ENCODE measurements around the gene CCL19.

- TF ChIP-seq POLR2AphosphoS5 (IDR thresholded peaks at IDR 0.05; ENCODE audit: low read depth) (no peak), CTCF (conservative IDR thresholded peaks at IDR 0.05; ENCODE audit: low read depth in 2 of 2) (no peak), CREB1 (CRISPR knock-in tag; IDR thresholded peaks at IDR 0.05; ENCODE audit: low read depth) (no peak), EZH2 (IDR thresholded peaks at IDR 0.05; ENCODE audit: low read depth, unreplicated experiment) (no peak)
- TF ChIP-seq, protein P1, sequence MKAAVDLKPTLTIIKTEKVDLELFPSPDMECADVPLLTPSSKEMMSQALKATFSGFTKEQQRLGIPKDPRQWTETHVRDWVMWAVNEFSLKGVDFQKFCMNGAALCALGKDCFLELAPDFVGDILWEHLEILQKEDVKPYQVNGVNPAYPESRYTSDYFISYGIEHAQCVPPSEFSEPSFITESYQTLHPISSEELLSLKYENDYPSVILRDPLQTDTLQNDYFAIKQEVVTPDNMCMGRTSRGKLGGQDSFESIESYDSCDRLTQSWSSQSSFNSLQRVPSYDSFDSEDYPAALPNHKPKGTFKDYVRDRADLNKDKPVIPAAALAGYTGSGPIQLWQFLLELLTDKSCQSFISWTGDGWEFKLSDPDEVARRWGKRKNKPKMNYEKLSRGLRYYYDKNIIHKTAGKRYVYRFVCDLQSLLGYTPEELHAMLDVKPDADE (IDR thresholded peaks at IDR 0.05), result no peak
- TF ChIP-seq, protein P2, sequence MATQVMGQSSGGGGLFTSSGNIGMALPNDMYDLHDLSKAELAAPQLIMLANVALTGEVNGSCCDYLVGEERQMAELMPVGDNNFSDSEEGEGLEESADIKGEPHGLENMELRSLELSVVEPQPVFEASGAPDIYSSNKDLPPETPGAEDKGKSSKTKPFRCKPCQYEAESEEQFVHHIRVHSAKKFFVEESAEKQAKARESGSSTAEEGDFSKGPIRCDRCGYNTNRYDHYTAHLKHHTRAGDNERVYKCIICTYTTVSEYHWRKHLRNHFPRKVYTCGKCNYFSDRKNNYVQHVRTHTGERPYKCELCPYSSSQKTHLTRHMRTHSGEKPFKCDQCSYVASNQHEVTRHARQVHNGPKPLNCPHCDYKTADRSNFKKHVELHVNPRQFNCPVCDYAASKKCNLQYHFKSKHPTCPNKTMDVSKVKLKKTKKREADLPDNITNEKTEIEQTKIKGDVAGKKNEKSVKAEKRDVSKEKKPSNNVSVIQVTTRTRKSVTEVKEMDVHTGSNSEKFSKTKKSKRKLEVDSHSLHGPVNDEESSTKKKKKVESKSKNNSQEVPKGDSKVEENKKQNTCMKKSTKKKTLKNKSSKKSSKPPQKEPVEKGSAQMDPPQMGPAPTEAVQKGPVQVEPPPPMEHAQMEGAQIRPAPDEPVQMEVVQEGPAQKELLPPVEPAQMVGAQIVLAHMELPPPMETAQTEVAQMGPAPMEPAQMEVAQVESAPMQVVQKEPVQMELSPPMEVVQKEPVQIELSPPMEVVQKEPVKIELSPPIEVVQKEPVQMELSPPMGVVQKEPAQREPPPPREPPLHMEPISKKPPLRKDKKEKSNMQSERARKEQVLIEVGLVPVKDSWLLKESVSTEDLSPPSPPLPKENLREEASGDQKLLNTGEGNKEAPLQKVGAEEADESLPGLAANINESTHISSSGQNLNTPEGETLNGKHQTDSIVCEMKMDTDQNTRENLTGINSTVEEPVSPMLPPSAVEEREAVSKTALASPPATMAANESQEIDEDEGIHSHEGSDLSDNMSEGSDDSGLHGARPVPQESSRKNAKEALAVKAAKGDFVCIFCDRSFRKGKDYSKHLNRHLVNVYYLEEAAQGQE (IDR thresholded peaks at IDR 0.05; ENCODE audit: unreplicated experiment), result no peak
These were observed 15.2 kb downstream of the CCL19 start for GRCh38 chr9:34675869-34676268.

Data from GM23338 (cell line).